K562 (cell line): ENCODE data around the gene NDFIP1. TPM values are rescaled to one million over a fixed set of nuclear protein-coding genes. Genes with fewer than 3 reads are reported as not detected.
"Not testable (repeated sequence)": the region's sequence is repeated elsewhere in the genome, so short reads cannot be mapped to it uniquely, and the experiment has no call there.

Experiments
- ATAC-seq: fragments of 200-7000 bp; cut with Tn5 transposase; 3 replicates; pipeline ENCODE4 v1.9.1; 2020; ENCODE audit warnings: moderate library complexity
- BruUV-seq: library from RNA; stranded (reverse); fragments of 400-500 nt; replicated peaks from 2 replicates; lab custom pipeline; 2021; lab: Mats Ljungman, UMichigan
- CTCF ChIA-PET: fragments of 300-600 bp; formaldehyde crosslinking; extraction: SDS; loops from one replicate; lab custom pipeline; 2021; ENCODE audit warnings: low intra/inter-chr PET ratio; lab: Yijun Ruan, JAX
- POLR2A ChIA-PET: fragments of 300-600, 350-650 bp; sonication (Branson Sonifier 250); formaldehyde crosslinking; extraction: SDS; loops from one replicate; lab custom pipeline; 2021; ENCODE audit warnings: antibody characterized with exemption, inconsistent platforms; lab: Yijun Ruan, JAX
- DNase-seq, 4 experiments: peaks; one replicate each; pipeline versions ENCODE4 v3.0.0 to v3.0.0-alpha.2; 2011 to 2018; ENCODE audit warnings: low spot score in 3 of 4, mixed read lengths in 3 of 4; ENCODE audit errors: extremely low read depth in 1 of 4
- FAIRE-seq: peaks from 2 replicates; lab custom pipeline; 2011; peaks lifted over from hg19 to GRCh38; lab: Jason Lieb, UNC
- H2AFZ ChIP-seq: 2 replicates; pipeline ENCODE4 v1.6.0; 2011; ENCODE audit warnings: low read depth, low read length, control low read depth, inconsistent platforms
- H3K27ac ChIP-seq: fragments of 200-600 bp; 3 replicates; pipeline ENCODE4 v1.8.0; 2011; ENCODE audit warnings: low read depth, mild to moderate bottlenecking, control low read depth, inconsistent platforms, low read length, moderate library complexity, mixed read lengths; ENCODE audit errors: extremely low read depth
- H3K27me3 ChIP-seq, 2 experiments: fragments of 300-600 bp in 1 of 2; 2 replicates in 1 of 2; 3 replicates in 1 of 2; pipeline versions ENCODE4 v1.6.0 to v1.8.0; 2011; ENCODE audit warnings: inconsistent platforms in 2 of 2, low read length in 2 of 2, mild to moderate bottlenecking in 1 of 2, mixed read lengths in 1 of 2, moderate library complexity in 1 of 2; ENCODE audit not compliant: control insufficient read depth in 2 of 2, insufficient read depth in 2 of 2
- H3K36me3 ChIP-seq: fragments of 300-600 bp; 3 replicates; pipeline ENCODE4 v1.8.0; 2011; ENCODE audit warnings: mild to moderate bottlenecking, low read length, inconsistent platforms; ENCODE audit not compliant: control insufficient read depth, insufficient read depth
- H3K4me1 ChIP-seq, 2 experiments: fragments of 200-600 bp in 1 of 2; replicated peaks in 1 of 2; 2 replicates in 1 of 2; 3 replicates in 1 of 2; pipeline versions ENCODE4 v1.5.1 to v1.8.0; 2011; ENCODE audit warnings: inconsistent platforms in 2 of 2, low read length in 2 of 2, mild to moderate bottlenecking in 1 of 2, mixed read lengths in 1 of 2, moderate library complexity in 1 of 2; ENCODE audit not compliant: control insufficient read depth in 2 of 2, insufficient read depth in 2 of 2
- H3K4me2 ChIP-seq: 2 replicates; pipeline ENCODE4 v1.6.1; 2011; ENCODE audit warnings: low read length, control low read depth, inconsistent platforms, mixed read lengths; ENCODE audit not compliant: insufficient read depth
- H3K4me3 ChIP-seq: fragments of 200-600 bp; sonication (generic), shearing (Covaris generic); 2 replicates; pipeline ENCODE4 v1.5.1; 2016; ENCODE audit warnings: control low read depth, inconsistent platforms
- H3K79me2 ChIP-seq: fragments of 200-600 bp; 3 replicates; pipeline ENCODE4 v1.8.0; 2011; ENCODE audit warnings: low read length, inconsistent platforms; ENCODE audit not compliant: control insufficient read depth, insufficient read depth
- H3K9ac ChIP-seq, 2 experiments: 2 replicates each; pipeline versions ENCODE4 v1.6.0 to v1.6.1; 2011; ENCODE audit warnings: low read depth in 2 of 2, low read length in 2 of 2, control low read depth in 1 of 2, inconsistent platforms in 1 of 2, mild to moderate bottlenecking in 1 of 2, mixed read lengths in 1 of 2; ENCODE audit not compliant: insufficient read depth in 1 of 2
- H3K9me1 ChIP-seq: one replicate; pipeline ENCODE4 v1.6.0; 2011; ENCODE audit warnings: inconsistent platforms, mild to moderate bottlenecking, low read length, moderate library complexity; ENCODE audit not compliant: control insufficient read depth, insufficient read depth
- H3K9me3 ChIP-seq: replicated peaks from 2 replicates; pipeline ENCODE4 v1.5.1; 2011; ENCODE audit warnings: low read depth, low read length, inconsistent platforms; ENCODE audit not compliant: control insufficient read depth, insufficient read depth
- H4K20me1 ChIP-seq: replicated peaks from 2 replicates; pipeline ENCODE4 v1.6.1; 2011; ENCODE audit warnings: low read length, inconsistent platforms, mixed read lengths; ENCODE audit not compliant: control insufficient read depth, insufficient read depth
- C11orf30 ChIP-seq: fragments of 450-650 bp; IDR thresholded peaks from 2 replicates; pipeline ENCODE4 v1.6.1; 2016; ENCODE audit warnings: low read depth, mild to moderate bottlenecking
- EWSR1 ChIP-seq: fragments of 450-650 bp; IDR thresholded peaks from 2 replicates; pipeline ENCODE4 v1.6.1; 2018; ENCODE audit warnings: borderline replicate concordance, mild to moderate bottlenecking, low read depth, moderate library complexity; ENCODE audit not compliant: partially characterized antibody
- HOXB6 ChIP-seq: fragments of 250-450 bp; sonication (Bioruptor Pico); IDR thresholded peaks from 2 replicates; pipeline ENCODE4 v1.5.1; 2022; ENCODE audit warnings: mild to moderate bottlenecking, borderline replicate concordance
- KAT7 ChIP-seq: sonication (generic); formaldehyde crosslinking; IDR thresholded peaks from 2 replicates; pipeline ENCODE4 v1.8.0; 2022; ENCODE audit warnings: missing genetic modification reagents, mild to moderate bottlenecking, borderline replicate concordance
- NCOR1 ChIP-seq: fragments of 450-650 bp; IDR thresholded peaks from 2 replicates; pipeline ENCODE4 v1.6.1; 2016; ENCODE audit warnings: mild to moderate bottlenecking, moderate library complexity
- RFX1 ChIP-seq: fragments of 450-650 bp; IDR thresholded peaks from 2 replicates; pipeline ENCODE4 v1.6.1; 2016; ENCODE audit warnings: mild to moderate bottlenecking, moderate library complexity
- SPI1 ChIP-seq: IDR thresholded peaks from 2 replicates; pipeline ENCODE4 v1.6.1; 2011; ENCODE audit warnings: low read depth, low read length, control low read depth, borderline replicate concordance
- TSC22D4 ChIP-seq: fragments of 450-650 bp; IDR thresholded peaks from 2 replicates; pipeline ENCODE4 v1.6.1; 2016; ENCODE audit warnings: missing genetic modification characterization, missing biosample characterization, control low read depth
- ZNF316 ChIP-seq: fragments of 450-650 bp; IDR thresholded peaks from 2 replicates; pipeline ENCODE4 v1.6.1; 2016
- ZNF347 ChIP-seq: fragments of 450-650 bp; formaldehyde crosslinking; IDR thresholded peaks from 2 replicates; pipeline ENCODE4 v1.4.0; 2020; ENCODE audit warnings: low read depth, mild to moderate bottlenecking, moderate library complexity
- ZNF584 ChIP-seq: fragments of 200-800 bp; sonication (Bioruptor generic); IDR thresholded peaks from 2 replicates; pipeline ENCODE4 v1.6.1; 2016; ENCODE audit warnings: low read depth, mild to moderate bottlenecking, missing genetic modification characterization, missing compliant biosample characterization
- WGBS: fragments of 100-300 bp; shearing (Covaris generic); methylation state at CpG from one replicate; pipeline ENCODE4 v1.1.6; 2016; ENCODE audit warnings: low coverage, mixed read lengths; ENCODE audit not compliant: insufficient coverage; ENCODE audit errors: missing lambda C conversion rate; 5-methylcytosine and 5-hydroxymethylcytosine counted together
- in situ Hi-C: fragments of 300-500 bp; cut with MboI; formaldehyde crosslinking; loops from 4 replicates; pipeline ENCODE4 v1.15.0; 2018; ENCODE audit warnings: inconsistent platforms, mixed read lengths
- intact Hi-C: fragments of 100-400 bp; cut with micrococcal nuclease; formaldehyde crosslinking; loops from 2 replicates; pipeline ENCODE4 v1.14.2; 2022
- polyA plus RNA-seq, 8 experiments: library from polyadenylated mRNA; depleted of rRNA in 4 of 8; stranded (reverse) in 5 of 8; unstranded in 3 of 8; fragments of >200 nt; fragmentation: Nextera tagmentation in 2 of 8; fragmentation: Illumina TruSeq in 1 of 8; extraction: Ambion mirVana in 2 of 8; extraction: Trizol in 1 of 8; gene quantifications; 2 replicates each; pipeline versions ENCODE4 v1.2.1 to v1.2.3, GENCODE V29; 2011 to 2014; ENCODE audit warnings: inconsistent platforms in 1 of 8, missing spikeins in 1 of 8
- total RNA-seq, 7 experiments: library from RNA; depleted of rRNA in 6 of 7; stranded (reverse); fragments of >200 nt in 6 of 7; fragmentation: Illumina TruSeq in 2 of 7; extraction: Trizol in 2 of 7; gene quantifications; 2 replicates each; pipeline versions ENCODE4 v1.2.1 to v1.2.3, GENCODE V29; 2011 to 2021; ENCODE audit warnings: low replicate concordance in 1 of 7
- TF ChIP-seq, protein P1 (sequence below): fragments of 250-450 bp; sonication (Bioruptor Pico); IDR thresholded peaks from 2 replicates; pipeline ENCODE4 v1.6.1; 2021; ENCODE audit warnings: mild to moderate bottlenecking
- TF ChIP-seq, protein P2 (sequence below), 2 experiments: IDR thresholded peaks; 2 replicates each; pipeline ENCODE4 v1.6.1; 2012; ENCODE audit warnings: improper control_type of control experiment in 2 of 2, low read depth in 2 of 2, low read length in 2 of 2, borderline replicate concordance in 1 of 2

Gene NDFIP1
- total and polyA plus RNA-seq, 9 of the 15 experiments (the other 6 are each of a cell fraction or from before 2014, with no cell fraction given), result 5.3 to 37.5 (median 31.9) TPM

DNA sequence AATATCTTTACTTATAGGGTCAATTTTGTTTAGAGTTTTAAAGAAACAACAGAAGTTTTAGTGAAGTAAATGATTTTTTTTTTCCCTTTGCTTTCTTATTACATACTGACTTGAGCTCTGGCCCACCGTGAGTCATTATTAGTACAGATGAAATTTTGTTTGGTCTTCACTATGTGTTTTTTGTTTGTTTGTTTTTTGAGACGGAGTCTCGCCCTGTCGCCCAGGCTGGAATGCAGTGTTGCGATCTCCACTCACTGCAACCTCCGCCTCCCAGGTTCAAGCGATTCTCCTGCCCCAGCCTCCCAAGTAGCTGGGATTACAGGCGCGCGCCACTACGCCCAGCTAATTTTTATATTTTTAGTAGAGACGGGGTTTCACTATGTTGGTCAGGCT, 45.9 kb downstream of the NDFIP1 start:
- H3K79me2 ChIP-seq, H3K9ac ChIP-seq, H3K4me1 ChIP-seq, H3K4me3 ChIP-seq, in situ Hi-C loops, H3K27me3 ChIP-seq, BruUV-seq, H4K20me1 ChIP-seq, H3K27ac ChIP-seq, H3K9me3 ChIP-seq, FAIRE-seq, H3K9me1 ChIP-seq, H2AFZ ChIP-seq, POLR2A ChIA-PET, ATAC-seq, H3K4me2 ChIP-seq, DNase-seq: not testable (repeated sequence)
- 98% methylated on average over 7 of the region's 12 CpGs for WGBS
- intact Hi-C loops, result loop anchor here (5.0 to 10.0 kb wide), 2 partner anchors 168 to 730 kb away; no protein-coding TSS in a partner anchor
- CTCF ChIA-PET, result interaction anchor here (4.5 kb wide), 1 partner anchor 395 kb away, joined by 72 read pairs; no protein-coding TSS in a partner anchor
- H3K36me3 ChIP-seq, result peaks cover 12% of the 10 kb centered on the region; the same call in 2 of the 3 replicates

DNA sequence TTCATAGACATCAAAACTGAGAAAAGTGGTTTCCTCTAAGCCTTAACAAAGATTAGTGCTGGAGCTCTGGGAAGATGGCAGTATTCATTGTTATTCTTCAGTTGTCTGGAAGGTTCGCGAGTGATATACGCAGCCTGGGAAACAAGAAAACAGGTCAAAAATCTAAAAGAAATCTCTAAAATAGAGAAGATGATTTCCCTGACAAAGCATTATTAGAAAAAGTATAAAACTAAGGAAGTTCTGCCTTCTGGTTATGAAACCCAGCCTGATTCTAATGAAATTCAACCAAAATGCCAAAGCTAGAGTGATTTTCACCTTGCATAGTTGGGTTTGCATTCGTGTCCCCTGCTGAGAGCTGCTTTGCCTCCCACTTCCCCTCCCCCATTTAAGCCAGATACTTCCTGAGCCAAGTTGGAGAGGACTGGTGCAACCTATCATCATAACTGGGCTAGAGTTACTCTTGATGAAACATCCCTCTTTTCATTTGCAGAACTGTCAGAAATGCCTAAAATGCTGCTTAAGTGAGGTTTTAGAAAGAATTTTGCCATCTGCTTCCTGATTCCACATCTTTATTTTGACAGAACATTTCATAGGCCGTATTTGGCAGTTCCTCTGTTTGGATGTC, 48.4 kb downstream of the NDFIP1 start:
- Histone ChIP-seq H3K36me3 (peaks cover 7% of the 10 kb centered on the region; the same call in 2 of the 3 replicates), H3K9me1 (no peaks in the 10 kb centered on the region), H4K20me1 (no peaks in the 10 kb centered on the region), H3K4me2 (no peak overlapping the region), H3K27ac (no peak overlapping the region), H3K9ac (no peak overlapping the region), H2AFZ (no peak overlapping the region), H3K9me3 (no peaks in the 10 kb centered on the region), H3K27me3 (no peaks in the 10 kb centered on the region), H3K79me2 (no peaks in the 10 kb centered on the region), H3K4me3 (no peak overlapping the region), H3K4me1 (no peaks in the 10 kb centered on the region)
- POLR2A ChIA-PET, result no interaction called here
- intact Hi-C loops, result loop anchor here (10.0 kb wide), 1 partner anchor 728 kb away; no protein-coding TSS in a partner anchor
- 79% methylated on average over 5 of the region's 5 CpGs for WGBS
- FAIRE-seq (no peak), ATAC-seq (no peak), DNase-seq (no peak)
- no TSS peak for BruUV-seq
- in situ Hi-C loops, result no loop called here
- CTCF ChIA-PET, result no interaction called here
- TF ChIP-seq EWSR1 (no peak), TSC22D4 (tag) (no peak), C11orf30 (0 out of 2 replicates have a peak, but pooled peaks have one; percentile 13), ZNF584 (CRISPR knock-in tag) (no peak), SPI1 (0 out of 2 replicates have a peak, but pooled peaks have one; percentile 4), NCOR1 (no peak), ZNF316 (peak; percentile 51), KAT7 (CRISPR knock-in tag) (no peak), RFX1 (no peak), ZNF347 (no peak), HOXB6 (CRISPR knock-in tag) (no peak)
- TF ChIP-seq, protein P1, sequence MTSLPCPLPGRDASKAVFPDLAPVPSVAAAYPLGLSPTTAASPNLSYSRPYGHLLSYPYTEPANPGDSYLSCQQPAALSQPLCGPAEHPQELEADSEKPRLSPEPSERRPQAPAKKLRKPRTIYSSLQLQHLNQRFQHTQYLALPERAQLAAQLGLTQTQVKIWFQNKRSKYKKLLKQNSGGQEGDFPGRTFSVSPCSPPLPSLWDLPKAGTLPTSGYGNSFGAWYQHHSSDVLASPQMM (CRISPR knock-in tag), result no peak
- TF ChIP-seq, protein P2, sequence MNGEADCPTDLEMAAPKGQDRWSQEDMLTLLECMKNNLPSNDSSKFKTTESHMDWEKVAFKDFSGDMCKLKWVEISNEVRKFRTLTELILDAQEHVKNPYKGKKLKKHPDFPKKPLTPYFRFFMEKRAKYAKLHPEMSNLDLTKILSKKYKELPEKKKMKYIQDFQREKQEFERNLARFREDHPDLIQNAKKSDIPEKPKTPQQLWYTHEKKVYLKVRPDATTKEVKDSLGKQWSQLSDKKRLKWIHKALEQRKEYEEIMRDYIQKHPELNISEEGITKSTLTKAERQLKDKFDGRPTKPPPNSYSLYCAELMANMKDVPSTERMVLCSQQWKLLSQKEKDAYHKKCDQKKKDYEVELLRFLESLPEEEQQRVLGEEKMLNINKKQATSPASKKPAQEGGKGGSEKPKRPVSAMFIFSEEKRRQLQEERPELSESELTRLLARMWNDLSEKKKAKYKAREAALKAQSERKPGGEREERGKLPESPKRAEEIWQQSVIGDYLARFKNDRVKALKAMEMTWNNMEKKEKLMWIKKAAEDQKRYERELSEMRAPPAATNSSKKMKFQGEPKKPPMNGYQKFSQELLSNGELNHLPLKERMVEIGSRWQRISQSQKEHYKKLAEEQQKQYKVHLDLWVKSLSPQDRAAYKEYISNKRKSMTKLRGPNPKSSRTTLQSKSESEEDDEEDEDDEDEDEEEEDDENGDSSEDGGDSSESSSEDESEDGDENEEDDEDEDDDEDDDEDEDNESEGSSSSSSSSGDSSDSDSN (IDR thresholded peaks at IDR 0.05; ENCODE audit: borderline replicate concordance in 1 of 2, low read depth in 2 of 2, low read length in 2 of 2), result no peak
